ENCODE data around the gene PUM2.
A peak's percentile ranks its signal among the peaks of the same experiment; 100 is the strongest.

The PUM2 gene

DNA sequence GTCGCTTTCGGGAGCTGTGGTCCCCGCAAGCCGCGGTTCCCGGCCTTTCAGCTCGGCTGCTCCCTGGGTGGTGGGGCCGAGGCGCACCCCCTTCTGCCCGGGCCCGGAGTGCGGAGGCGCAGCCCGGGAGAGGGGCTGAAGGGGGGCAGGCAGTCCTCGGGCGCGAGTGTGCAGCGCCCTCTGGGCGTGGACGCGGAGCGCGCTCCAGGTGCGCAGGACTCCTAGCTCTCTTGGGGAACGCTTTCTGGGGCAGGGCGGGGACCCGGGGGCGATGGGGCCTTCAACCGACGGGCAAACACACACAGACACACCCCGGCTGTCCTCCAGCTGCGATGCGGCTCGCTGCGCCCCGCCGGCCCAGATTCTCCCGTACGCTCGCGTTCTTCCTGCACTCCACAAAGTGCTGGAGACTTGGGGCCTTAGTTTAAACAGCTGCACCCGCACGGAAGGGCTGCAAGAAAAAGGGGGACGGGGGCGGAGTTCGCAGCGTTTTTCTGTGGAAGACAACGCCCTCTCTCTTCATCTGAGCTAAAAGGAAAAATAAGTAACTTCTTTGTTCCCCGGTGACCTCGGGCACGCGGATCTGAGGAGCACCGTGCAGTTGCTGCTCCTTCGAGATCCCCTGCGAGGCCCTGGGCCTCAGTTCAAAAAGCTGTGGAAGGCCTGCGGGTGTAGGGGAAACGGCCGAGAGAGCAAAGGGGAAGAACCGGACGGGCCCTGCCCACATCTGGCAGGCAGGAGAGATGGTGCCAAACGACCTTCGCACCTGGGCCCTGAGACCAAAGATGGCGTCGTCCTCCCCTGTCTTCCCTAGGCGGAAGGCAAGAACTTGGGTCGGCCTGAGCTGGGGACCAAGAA is 125.1 kb downstream of the PUM2 start:
- H3K4me3 ChIP-seq (ENCODE audit: low read depth, low read length), result peak overlapping the region; percentile 45
- TF ChIP-seq, protein P1, sequence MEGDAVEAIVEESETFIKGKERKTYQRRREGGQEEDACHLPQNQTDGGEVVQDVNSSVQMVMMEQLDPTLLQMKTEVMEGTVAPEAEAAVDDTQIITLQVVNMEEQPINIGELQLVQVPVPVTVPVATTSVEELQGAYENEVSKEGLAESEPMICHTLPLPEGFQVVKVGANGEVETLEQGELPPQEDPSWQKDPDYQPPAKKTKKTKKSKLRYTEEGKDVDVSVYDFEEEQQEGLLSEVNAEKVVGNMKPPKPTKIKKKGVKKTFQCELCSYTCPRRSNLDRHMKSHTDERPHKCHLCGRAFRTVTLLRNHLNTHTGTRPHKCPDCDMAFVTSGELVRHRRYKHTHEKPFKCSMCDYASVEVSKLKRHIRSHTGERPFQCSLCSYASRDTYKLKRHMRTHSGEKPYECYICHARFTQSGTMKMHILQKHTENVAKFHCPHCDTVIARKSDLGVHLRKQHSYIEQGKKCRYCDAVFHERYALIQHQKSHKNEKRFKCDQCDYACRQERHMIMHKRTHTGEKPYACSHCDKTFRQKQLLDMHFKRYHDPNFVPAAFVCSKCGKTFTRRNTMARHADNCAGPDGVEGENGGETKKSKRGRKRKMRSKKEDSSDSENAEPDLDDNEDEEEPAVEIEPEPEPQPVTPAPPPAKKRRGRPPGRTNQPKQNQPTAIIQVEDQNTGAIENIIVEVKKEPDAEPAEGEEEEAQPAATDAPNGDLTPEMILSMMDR (IDR thresholded peaks at IDR 0.05; ENCODE audit: borderline replicate concordance, insufficient read depth, low read depth, low read length), result peak; percentile 87

DNA sequence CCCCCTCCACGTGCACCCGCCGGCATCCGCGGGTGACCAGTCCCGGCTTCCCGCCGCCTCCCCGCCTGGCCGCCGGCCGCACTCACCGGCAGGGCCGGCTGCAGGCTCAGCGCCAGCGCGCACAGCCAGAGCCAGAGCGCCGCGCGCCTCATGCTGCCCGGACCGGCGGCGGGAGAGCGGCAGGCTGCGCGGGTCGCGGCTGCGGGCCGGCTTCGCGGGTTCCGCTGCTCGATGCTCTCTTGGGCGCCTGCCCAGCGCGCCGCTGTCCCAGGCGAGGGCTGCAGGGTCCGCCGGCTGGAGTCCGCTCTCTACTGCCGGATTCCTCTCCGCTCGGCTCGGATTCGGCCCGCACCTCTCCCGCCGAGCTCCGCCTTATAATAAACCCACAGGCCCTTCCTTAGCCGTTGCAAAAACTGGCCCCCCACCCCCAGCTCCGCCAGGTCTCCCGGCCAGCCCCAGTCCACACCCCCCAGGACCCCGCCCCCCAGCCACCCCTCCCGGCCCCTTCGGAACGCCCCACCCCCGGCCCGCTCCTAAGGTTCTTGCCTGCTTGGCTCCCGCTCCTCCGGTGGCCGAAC is 125.8 kb downstream of the PUM2 start, which contains the start of gene SDC1:
Gene SDC1 (minus strand): TSS at position 415 of the 578 bp plus-strand sequence. CDS start 263 bp downstream, at position 152.
- H3K4me3 ChIP-seq (ENCODE audit: low read depth, low read length), result peak within 1 kb of the TSS; percentile 45
- TF ChIP-seq, protein P1 (IDR thresholded peaks at IDR 0.05; ENCODE audit: borderline replicate concordance, insufficient read depth, low read depth, low read length), result no peak

DNA sequence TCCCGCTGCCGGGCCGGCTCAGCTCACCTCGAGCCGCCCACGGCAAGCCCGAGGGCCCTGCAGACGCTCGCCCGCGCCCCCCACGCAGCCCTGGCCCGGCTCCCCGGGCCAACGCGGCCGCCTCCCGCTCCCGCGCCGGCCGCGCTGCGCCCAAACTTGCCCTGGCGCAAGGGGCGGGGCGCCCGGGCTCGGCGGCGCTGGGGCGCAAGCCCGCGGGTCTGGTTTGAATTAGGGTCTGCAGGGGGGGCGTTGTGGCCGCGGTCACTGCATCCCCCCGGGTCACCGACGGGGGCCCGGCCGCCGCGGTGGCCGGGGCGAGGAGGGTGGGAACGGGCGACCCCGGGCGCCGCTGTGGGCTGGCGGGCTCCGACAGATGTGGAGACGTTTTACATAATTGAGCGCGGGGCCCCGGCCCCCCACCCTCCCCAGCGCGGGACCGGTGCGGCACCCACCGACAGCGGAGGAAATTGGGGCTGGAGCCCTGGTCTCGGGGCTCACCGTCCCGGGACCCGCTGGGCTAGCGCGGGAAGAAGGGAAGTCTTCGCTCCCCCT is 126.4 kb downstream of the PUM2 start:
- TF ChIP-seq, protein P1 (IDR thresholded peaks at IDR 0.05; ENCODE audit: borderline replicate concordance, insufficient read depth, low read depth, low read length), result no peak
- H3K4me3 ChIP-seq (ENCODE audit: low read depth, low read length), result peak overlapping the region; percentile 38

DNA sequence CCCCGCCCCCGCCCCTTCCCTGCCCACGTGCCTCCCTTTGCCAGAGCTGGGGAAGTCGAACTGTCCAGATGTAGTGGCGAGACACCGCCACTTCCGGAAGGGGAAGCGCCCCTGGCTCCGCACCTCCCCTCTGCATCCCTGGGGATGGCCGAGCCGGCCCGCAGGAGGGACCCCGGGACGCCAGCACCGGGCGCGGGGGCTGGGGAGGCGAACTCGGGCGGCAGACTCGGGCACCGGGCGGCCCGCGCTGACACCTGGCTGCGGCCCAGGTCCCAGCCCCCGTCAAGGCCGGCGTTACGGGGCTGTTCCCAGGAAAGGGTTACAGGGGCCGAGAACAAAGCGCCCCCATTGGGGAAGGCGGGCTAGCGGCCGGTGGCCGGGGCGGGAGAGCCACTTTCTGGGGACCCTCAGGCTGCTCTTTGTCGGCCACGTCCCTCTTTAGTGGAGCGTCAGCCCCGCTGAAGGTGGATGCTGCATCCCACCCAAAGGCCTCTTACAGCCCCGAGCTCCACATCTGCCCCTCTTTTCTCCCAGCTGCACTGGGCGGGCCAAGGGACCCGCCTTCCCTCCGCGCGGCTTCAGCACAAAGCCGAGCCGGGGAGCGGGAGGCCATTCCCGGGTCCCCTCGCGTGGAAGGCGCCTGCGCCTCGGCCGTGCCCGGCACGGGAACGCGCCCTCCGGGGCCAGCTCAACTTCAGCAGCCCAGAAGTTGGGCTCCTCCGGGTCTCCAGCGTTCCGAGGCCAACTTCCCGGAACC is 127.1 kb downstream of the PUM2 start:
- TF ChIP-seq, protein P1 (IDR thresholded peaks at IDR 0.05; ENCODE audit: borderline replicate concordance, insufficient read depth, low read depth, low read length), result no peak
- peak overlapping the region; percentile 38 for H3K4me3 ChIP-seq (ENCODE audit: low read depth, low read length)

DNA sequence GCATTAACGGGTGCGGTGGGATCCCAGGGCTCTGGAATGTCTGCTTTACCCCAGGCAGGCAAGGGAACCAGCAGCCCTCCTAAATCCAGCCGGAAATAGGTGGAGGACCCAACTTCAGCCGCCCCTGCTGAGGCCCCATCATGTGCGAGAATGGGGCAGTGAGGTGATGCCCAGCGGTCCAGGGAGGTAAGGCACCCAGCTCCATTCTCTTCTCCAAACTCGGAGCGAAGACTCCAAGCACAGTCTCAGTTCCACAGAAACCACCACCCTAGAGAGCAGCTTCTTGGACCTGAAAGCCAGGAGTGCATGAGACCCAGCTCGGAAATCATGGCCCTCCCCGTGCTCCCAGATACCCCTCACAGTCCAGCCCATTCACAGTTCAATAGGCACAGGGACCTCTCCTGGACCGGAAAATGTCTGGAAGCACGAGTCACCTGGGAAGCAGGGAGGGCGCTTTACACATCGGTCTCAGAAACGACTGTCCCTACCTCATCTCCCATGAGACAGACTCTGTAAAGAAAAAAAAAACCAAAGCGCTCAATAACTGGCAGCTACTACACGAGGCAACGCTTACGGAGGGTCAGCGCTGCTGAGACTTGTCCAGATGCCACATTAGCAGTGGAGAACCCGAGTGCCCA is 127.8 kb downstream of the PUM2 start:
- TF ChIP-seq, protein P1 (IDR thresholded peaks at IDR 0.05; ENCODE audit: borderline replicate concordance, insufficient read depth, low read depth, low read length), result no peak
- no peak overlapping the region for H3K4me3 ChIP-seq (ENCODE audit: low read depth, low read length)

DNA sequence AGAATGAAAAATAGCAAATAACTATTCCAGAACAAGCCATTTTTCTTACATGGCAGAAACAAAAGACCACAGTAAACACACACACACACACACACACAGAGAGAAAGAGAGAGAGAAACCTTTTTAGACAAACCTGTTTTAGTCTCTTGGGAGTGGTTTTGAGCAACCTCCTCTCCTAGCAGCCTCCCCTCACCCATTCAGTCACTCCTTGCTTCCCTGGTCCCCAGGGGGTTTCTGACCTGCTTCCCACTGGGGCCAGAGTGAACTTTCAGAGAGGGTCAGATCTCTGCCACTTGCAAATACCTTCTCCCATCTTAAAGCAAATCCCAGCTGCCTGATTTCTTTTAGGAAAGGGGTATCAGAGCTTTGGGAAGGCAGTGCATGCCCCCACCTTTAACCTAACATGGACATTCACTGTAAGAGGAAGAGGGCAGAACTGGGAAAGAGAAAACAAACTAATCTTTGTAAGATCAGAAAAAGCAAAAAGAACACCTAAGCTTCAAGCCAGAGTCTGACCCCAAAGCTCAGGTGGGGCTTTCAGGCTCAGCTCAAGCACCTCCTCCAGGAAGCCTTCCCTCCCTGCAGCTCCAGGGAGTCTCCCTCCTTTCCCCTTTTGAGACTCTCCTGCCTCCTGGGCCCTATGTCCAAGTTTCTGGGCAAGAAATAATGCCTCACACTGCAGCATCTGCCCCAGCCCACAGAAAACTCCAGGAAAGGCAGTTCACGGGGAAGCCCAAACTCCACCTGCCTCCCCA is 128.5 kb downstream of the PUM2 start:
- TF ChIP-seq, protein P1 (IDR thresholded peaks at IDR 0.05; ENCODE audit: borderline replicate concordance, insufficient read depth, low read depth, low read length), result no peak
- H3K4me3 ChIP-seq (ENCODE audit: low read depth, low read length), result no peak overlapping the region

Data from GM12875 (cell line).